Keratinocyte (primary cell): ENCODE data around the gene BET1L. TPM values are rescaled to one million over a fixed set of nuclear protein-coding genes. Genes with fewer than 3 reads are reported as not detected.

Experiments used
- DNase-seq: peaks from one replicate; pipeline ENCODE4 v3.0.0-alpha.2; 2011; ENCODE audit warnings: low read depth, missing footprints, low spot score
- FAIRE-seq: peaks from 2 replicates; lab custom pipeline; 2011; peaks lifted over from hg19 to GRCh38; lab: Jason Lieb, UNC
- H2AFZ ChIP-seq: 2 replicates; pipeline ENCODE4 v1.6.0; 2012; ENCODE audit warnings: low read length, control low read depth, inconsistent platforms; ENCODE audit not compliant: control insufficient read depth
- H3K27ac ChIP-seq: 2 replicates; pipeline ENCODE4 v1.5.1; 2011; ENCODE audit warnings: low read length; ENCODE audit not compliant: control insufficient read depth, insufficient read depth
- H3K27me3 ChIP-seq: 3 replicates; pipeline ENCODE4 v1.6.0; 2011; ENCODE audit warnings: low read length; ENCODE audit not compliant: control insufficient read depth, insufficient read depth; ENCODE audit errors: extremely low read depth
- H3K36me3 ChIP-seq, 2 experiments: 2 replicates in 1 of 2; 3 replicates in 1 of 2; pipeline ENCODE4 v1.5.1; 2011; ENCODE audit warnings: low read length in 2 of 2, mild to moderate bottlenecking in 1 of 2; ENCODE audit not compliant: control insufficient read depth in 2 of 2, insufficient read depth in 2 of 2; ENCODE audit errors: extremely low read depth in 1 of 2
- H3K4me1 ChIP-seq: 3 replicates; pipeline ENCODE4 v1.5.1; 2011; ENCODE audit warnings: low read length; ENCODE audit not compliant: control insufficient read depth, insufficient read depth; ENCODE audit errors: extremely low read depth
- H3K4me2 ChIP-seq: 3 replicates; pipeline ENCODE4 v1.6.0; 2011; ENCODE audit warnings: low read depth, low read length; ENCODE audit not compliant: control insufficient read depth, insufficient read depth; ENCODE audit errors: extremely low read depth
- H3K4me3 ChIP-seq, 3 experiments: fragments of 200-600 bp in 1 of 3; sonication (generic) in 1 of 3; 2 replicates in 2 of 3; 3 replicates in 1 of 3; pipeline ENCODE4 v1.5.1; 2011 to 2016; ENCODE audit warnings: low read length in 3 of 3, mild to moderate bottlenecking in 3 of 3, control low read depth in 2 of 3, inconsistent platforms in 1 of 3, low read depth in 1 of 3, mixed read lengths in 1 of 3, mixed run types in 1 of 3, moderate library complexity in 1 of 3; ENCODE audit not compliant: control insufficient read depth in 2 of 3, insufficient read depth in 2 of 3; ENCODE audit errors: extremely low read depth in 1 of 3
- H3K79me2 ChIP-seq: 2 replicates; pipeline ENCODE4 v1.6.0; 2012; ENCODE audit warnings: low read length; ENCODE audit not compliant: control insufficient read depth, insufficient read depth
- H3K9ac ChIP-seq: 3 replicates; pipeline ENCODE4 v1.6.0; 2011; ENCODE audit warnings: low read length; ENCODE audit not compliant: control insufficient read depth, insufficient read depth; ENCODE audit errors: extremely low read depth
- H3K9me1 ChIP-seq: 3 replicates; pipeline ENCODE4 v1.6.0; 2011; ENCODE audit warnings: low read length; ENCODE audit not compliant: control insufficient read depth, insufficient read depth; ENCODE audit errors: extremely low read depth
- H3K9me3 ChIP-seq: 2 replicates; pipeline ENCODE4 v1.5.1; 2012; ENCODE audit warnings: low read depth, low read length; ENCODE audit not compliant: control insufficient read depth
- H4K20me1 ChIP-seq: 3 replicates; pipeline ENCODE4 v1.6.0; 2011; ENCODE audit warnings: low read length; ENCODE audit not compliant: control insufficient read depth, insufficient read depth; ENCODE audit errors: extremely low read depth
- EZH2 ChIP-seq: IDR thresholded peaks from one replicate; pipeline ENCODE4 v1.6.1; 2012; ENCODE audit warnings: inconsistent platforms, mild to moderate bottlenecking, low read length, moderate library complexity
- dilution Hi-C: fragments of 300-500 bp; cut with MboI; formaldehyde crosslinking; loops from one replicate; pipeline ENCODE4 v1.7.0; 2020; ENCODE audit warnings: low sequenced_read_pairs; ENCODE audit not compliant: extremely low pct_ligation_motif_present
- polyA plus RNA-seq, 5 experiments: library from polyadenylated mRNA; depleted of rRNA in 3 of 5; stranded (reverse) in 3 of 5; stranded (forward) in 1 of 5; unstranded in 1 of 5; fragments of >200 nt; gene quantifications; 1 replicate in 1 of 5; 2 replicates in 3 of 5; 3 replicates in 1 of 5; pipeline versions ENCODE4 v1.2.1 to v1.2.3, GENCODE V29; 2011 to 2012; ENCODE audit warnings: missing spikeins in 2 of 5, low read depth in 1 of 5, low replicate concordance in 1 of 5
- TF ChIP-seq, protein P1 (sequence below), 3 experiments: IDR thresholded peaks in 1 of 3; conservative IDR thresholded peaks in 1 of 3; optimal IDR thresholded peaks in 1 of 3; 2 replicates in 2 of 3; 3 replicates in 1 of 3; pipeline versions ENCODE3 to v1.5.1; 2011; ENCODE audit warnings: low read length in 3 of 3, mild to moderate bottlenecking in 3 of 3, moderate library complexity in 2 of 3, control low read depth in 1 of 3, inconsistent platforms in 1 of 3; ENCODE audit not compliant: insufficient read depth in 2 of 3; ENCODE audit errors: extremely low read depth in 1 of 3

BET1L gene
- polyA plus RNA-seq, 1 donor (not counting 4 experiments of a cell fraction or from before 2014, with no cell fraction given), result 27.0 TPM

- dilution Hi-C loops, result no loop called here
- FAIRE-seq (no peak), DNase-seq (no peak)
- H3K4me1 ChIP-seq, result peaks cover 17% of the 10 kb centered on the region
- H4K20me1 ChIP-seq, result peaks cover 3% of the 10 kb centered on the region
- H2AFZ ChIP-seq, result no peak overlapping the region
- TF ChIP-seq, protein P1, sequence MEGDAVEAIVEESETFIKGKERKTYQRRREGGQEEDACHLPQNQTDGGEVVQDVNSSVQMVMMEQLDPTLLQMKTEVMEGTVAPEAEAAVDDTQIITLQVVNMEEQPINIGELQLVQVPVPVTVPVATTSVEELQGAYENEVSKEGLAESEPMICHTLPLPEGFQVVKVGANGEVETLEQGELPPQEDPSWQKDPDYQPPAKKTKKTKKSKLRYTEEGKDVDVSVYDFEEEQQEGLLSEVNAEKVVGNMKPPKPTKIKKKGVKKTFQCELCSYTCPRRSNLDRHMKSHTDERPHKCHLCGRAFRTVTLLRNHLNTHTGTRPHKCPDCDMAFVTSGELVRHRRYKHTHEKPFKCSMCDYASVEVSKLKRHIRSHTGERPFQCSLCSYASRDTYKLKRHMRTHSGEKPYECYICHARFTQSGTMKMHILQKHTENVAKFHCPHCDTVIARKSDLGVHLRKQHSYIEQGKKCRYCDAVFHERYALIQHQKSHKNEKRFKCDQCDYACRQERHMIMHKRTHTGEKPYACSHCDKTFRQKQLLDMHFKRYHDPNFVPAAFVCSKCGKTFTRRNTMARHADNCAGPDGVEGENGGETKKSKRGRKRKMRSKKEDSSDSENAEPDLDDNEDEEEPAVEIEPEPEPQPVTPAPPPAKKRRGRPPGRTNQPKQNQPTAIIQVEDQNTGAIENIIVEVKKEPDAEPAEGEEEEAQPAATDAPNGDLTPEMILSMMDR (optimal IDR thresholded peaks at IDR 0.05 in 1 of 3, IDR thresholded peaks at IDR 0.05 in 1 of 3, conservative IDR thresholded peaks at IDR 0.05 in 1 of 3; ENCODE audit: extremely low read depth in 1 of 3, insufficient read depth in 2 of 3, low read length in 3 of 3), result no peak
- no peak for TF ChIP-seq EZH2
- H3K9me1 ChIP-seq, result no peaks in the 10 kb centered on the region
- no peaks in the 10 kb centered on the region for H3K9me3 ChIP-seq
- H3K36me3 ChIP-seq, result peaks cover 38 to 64% of the 10 kb centered on the region in 2 experiments
- H3K4me2 ChIP-seq, result no peak overlapping the region
- no peak overlapping the region for H3K9ac ChIP-seq
- H3K27me3 ChIP-seq, result no peaks in the 10 kb centered on the region
- no peak overlapping the region for H3K27ac ChIP-seq
- peaks cover 54% of the 10 kb centered on the region for H3K79me2 ChIP-seq
- H3K4me3 ChIP-seq, result no peak overlapping the region
Observed at GRCh38 chr11:211295-211694, 4.1 kb upstream of the BET1L start.

DNA sequence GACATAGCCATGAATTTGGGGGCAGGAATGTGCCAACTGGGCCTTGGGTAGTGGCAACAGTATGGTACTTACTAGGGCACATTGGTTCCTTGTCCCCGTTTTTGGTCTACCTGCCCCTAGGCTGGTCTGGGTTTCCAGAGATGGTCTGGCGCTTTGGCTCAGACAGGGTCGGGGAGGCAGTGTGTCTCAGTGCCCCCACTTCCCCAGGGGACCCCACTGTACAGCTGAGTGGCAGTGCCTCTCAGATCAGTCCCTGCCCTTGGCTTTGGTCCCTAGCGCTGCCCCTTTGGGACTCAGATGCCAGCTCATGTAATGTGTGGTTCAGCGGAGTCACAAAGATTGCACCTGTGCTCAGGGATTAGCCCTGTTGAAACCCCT lies 3.6 kb upstream of the BET1L start:
- peak overlapping the region; percentile 98 for H3K4me2 ChIP-seq
- TF ChIP-seq, protein P1 (optimal IDR thresholded peaks at IDR 0.05 in 1 of 3, IDR thresholded peaks at IDR 0.05 in 1 of 3, conservative IDR thresholded peaks at IDR 0.05 in 1 of 3; ENCODE audit: extremely low read depth in 1 of 3, insufficient read depth in 2 of 3, low read length in 3 of 3), result no peak
- no peak for TF ChIP-seq EZH2
- no peak overlapping the region for H3K4me3 ChIP-seq
- H4K20me1 ChIP-seq, result peaks cover 7% of the 10 kb centered on the region
- H3K9ac ChIP-seq, result peak overlapping the region; percentile 85
- FAIRE-seq (no peak), DNase-seq (no peak)
- H3K9me1 ChIP-seq, result peaks cover 2% of the 10 kb centered on the region
- dilution Hi-C loops, result no loop called here
- H3K79me2 ChIP-seq, result peaks cover 59% of the 10 kb centered on the region
- H3K36me3 ChIP-seq, result peaks cover 37 to 66% of the 10 kb centered on the region in 2 experiments
- H3K27ac ChIP-seq, result peak overlapping the region; percentile 80
- no peaks in the 10 kb centered on the region for H3K9me3 ChIP-seq
- peaks cover 22% of the 10 kb centered on the region for H3K4me1 ChIP-seq
- H2AFZ ChIP-seq, result no peak overlapping the region
- no peaks in the 10 kb centered on the region for H3K27me3 ChIP-seq
